Activated CD4-positive, alpha-beta T cell treated with anti-CD3 and anti-CD28 coated beads, Interleukin-2, amount 50 U/mL, for 16 hours (primary cell): ENCODE data around the gene ZBTB16.
A peak's percentile ranks its signal among the peaks of the same experiment; 100 is the strongest.

Experiments used
- DNase-seq: peaks from one replicate; pipeline ENCODE4 v3.0.0-alpha.2; 2020

The ZBTB16 gene

GRCh38 chr11:114109206-114110090 is 49.9 kb downstream of the ZBTB16 start:
- no peak for DNase-seq

GRCh38 chr11:114110123-114110522 is 50.6 kb downstream of the ZBTB16 start:
- DNase-seq: no peak

- DNase-seq: no peak
These were observed 51.7 kb downstream of the ZBTB16 start for GRCh38 chr11:114110952-114111947.

- DNase-seq: no peak
These were observed 56.0 kb downstream of the ZBTB16 start for GRCh38 chr11:114115451-114115928.

- DNase-seq: no peak
These were observed 56.8 kb downstream of the ZBTB16 start for GRCh38 chr11:114116357-114116756.

GRCh38 chr11:114116800-114117199 is 57.3 kb downstream of the ZBTB16 start:
- DNase-seq: no peak

- no peak for DNase-seq
These were observed 61.1 kb downstream of the ZBTB16 start for GRCh38 chr11:114120606-114121005.

GRCh38 chr11:114121138-114121537 is 61.6 kb downstream of the ZBTB16 start:
- no peak for DNase-seq

GRCh38 chr11:114121804-114122504 is 62.4 kb downstream of the ZBTB16 start:
- no peak for DNase-seq

GRCh38 chr11:114122686-114123085 is 63.2 kb downstream of the ZBTB16 start:
- no peak for DNase-seq

GRCh38 chr11:114123692-114124330 is 64.3 kb downstream of the ZBTB16 start:
- no peak for DNase-seq

- DNase-seq: no peak
These were observed 65.2 kb downstream of the ZBTB16 start for GRCh38 chr11:114124601-114125144.

GRCh38 chr11:114125531-114125930 is 66.0 kb downstream of the ZBTB16 start:
- no peak for DNase-seq

- DNase-seq: no peak
These were observed 66.4 kb downstream of the ZBTB16 start for GRCh38 chr11:114125959-114126358.

GRCh38 chr11:114128399-114128798 is 68.9 kb downstream of the ZBTB16 start:
- DNase-seq: no peak

GRCh38 chr11:114129142-114129541 is 69.6 kb downstream of the ZBTB16 start:
- no peak for DNase-seq

- DNase-seq: no peak
These were observed 70.2 kb downstream of the ZBTB16 start for GRCh38 chr11:114129699-114130098.

- no peak for DNase-seq
These were observed 70.6 kb downstream of the ZBTB16 start for GRCh38 chr11:114130115-114130576.

GRCh38 chr11:114130629-114131277 is 71.2 kb downstream of the ZBTB16 start:
- DNase-seq: no peak

GRCh38 chr11:114131461-114131864 is 72.0 kb downstream of the ZBTB16 start:
- DNase-seq: peak; percentile 59

GRCh38 chr11:114132417-114132816 is 72.9 kb downstream of the ZBTB16 start:
- DNase-seq: no peak
